GM18499 (cell line): Measurements from ENCODE around the gene ITM2B.

ENCODE experiments used
- ATAC-seq: cut with Tn5 transposase; IDR thresholded peaks from one replicate; pipeline ENCODE4 v1.9.1; 2021; ENCODE audit warnings: moderate number of reproducible peaks; ENCODE audit not compliant: insufficient read depth, unreplicated experiment

ITM2B gene

GRCh38 chr13:48255090-48255489, 22.1 kb downstream of the ITM2B start:
- no peak for ATAC-seq

GRCh38 chr13:48255954-48256353, 22.9 kb downstream of the ITM2B start:
- no peak for ATAC-seq

DNA sequence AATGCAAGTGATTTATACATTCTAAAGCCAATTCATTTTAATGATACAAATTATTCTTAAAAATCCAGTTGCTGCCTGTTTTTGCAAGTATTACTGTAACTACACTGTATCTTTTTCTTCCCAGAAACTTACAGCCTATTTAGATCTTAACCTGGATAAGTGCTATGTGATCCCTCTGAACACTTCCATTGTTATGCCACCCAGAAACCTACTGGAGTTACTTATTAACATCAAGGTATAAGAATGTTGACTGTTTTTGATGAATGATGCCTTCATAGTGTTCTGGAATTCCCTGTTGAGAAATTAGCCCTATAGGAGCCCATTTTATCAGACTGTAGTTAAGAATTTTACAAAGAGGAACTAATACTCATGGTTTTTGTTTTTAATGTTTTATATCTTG, 25.0 kb downstream of the ITM2B start:
- no peak for ATAC-seq

DNA sequence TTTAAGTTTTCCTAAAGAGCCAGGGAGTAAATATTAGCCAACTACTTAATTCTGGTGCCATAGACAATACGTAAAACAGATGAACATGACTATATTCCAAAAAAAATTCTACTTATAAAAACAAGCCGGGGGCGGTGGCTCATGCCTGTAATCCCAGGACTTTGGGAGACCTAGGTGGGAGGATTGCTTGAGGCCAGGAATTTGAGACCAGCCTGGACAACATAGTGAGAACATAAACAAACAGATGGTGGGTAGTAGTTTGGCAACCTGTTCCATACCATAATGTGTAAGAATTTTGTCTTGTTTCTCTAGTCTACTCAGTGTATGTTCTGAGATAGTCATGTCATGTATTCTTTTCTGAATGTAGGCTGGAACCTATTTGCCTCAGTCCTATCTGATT, 25.4 kb downstream of the ITM2B start:
- ATAC-seq, result no peak

DNA sequence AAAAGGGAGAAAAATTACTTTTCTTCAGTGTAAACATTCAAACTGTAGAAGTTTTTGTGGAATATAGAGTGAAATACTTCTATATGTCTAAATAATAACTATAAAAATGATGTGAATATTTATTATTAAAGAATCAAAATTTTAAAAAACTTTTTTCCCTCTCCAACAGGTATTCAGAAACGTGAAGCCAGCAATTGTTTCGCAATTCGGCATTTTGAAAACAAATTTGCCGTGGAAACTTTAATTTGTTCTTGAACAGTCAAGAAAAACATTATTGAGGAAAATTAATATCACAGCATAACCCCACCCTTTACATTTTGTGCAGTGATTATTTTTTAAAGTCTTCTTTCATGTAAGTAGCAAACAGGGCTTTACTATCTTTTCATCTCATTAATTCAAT, 28.0 kb downstream of the ITM2B start:
- ATAC-seq, result no peak

GRCh38 chr13:48263196-48263595, 30.2 kb downstream of the ITM2B start:
- ATAC-seq, result no peak

DNA sequence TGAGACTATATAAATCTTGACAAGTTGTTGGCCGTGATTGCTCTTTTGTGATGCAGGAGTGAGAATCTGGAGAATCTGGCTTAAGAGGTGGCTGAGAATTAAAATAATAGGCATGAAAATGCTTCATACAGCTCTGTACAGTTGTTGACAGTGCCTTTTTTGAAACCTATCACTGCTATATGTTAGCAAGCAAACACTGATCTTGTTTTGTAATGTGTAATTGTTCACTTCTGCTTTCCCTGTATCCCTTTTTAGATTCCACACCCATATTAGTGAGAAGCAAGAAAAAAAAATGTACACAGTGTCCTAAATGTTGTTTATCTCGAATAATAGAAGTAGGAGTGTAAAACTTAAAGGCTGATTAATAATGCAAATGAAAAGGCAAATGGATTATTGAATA, 31.1 kb downstream of the ITM2B start:
- no peak for ATAC-seq

GRCh38 chr13:48265217-48265815, 32.3 kb downstream of the ITM2B start:
- ATAC-seq, result no peak

DNA sequence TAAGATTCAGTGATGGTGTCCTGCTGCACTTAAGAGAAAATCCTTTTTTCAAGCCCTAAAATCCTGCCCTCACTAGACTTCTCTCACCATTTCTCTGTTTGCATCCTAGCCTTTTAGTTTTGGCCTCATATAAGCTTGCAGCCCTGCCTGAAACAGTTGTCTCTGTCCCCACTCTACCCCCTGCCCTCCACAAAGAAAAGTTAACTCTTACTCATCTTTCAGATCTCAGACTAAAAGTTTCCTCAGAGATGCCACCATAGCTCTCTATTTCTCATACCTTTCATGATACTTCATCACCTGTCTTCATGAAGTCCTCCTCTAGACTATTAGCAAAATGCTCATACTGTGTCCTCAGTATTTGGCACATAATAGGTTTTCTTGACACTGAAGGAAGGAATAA, 33.1 kb downstream of the ITM2B start:
- ATAC-seq, result no peak

- no peak for ATAC-seq
These were observed 34.0 kb downstream of the ITM2B start for GRCh38 chr13:48266701-48267639.

GRCh38 chr13:48268019-48268418, 35.0 kb downstream of the ITM2B start:
- no peak for ATAC-seq

- no peak for ATAC-seq
These were observed 40.3 kb downstream of the ITM2B start for GRCh38 chr13:48273346-48273745.

- ATAC-seq, result no peak
These were observed 42.5 kb downstream of the ITM2B start for GRCh38 chr13:48275507-48275906.

- ATAC-seq, result no peak
These were observed 45.8 kb downstream of the ITM2B start for GRCh38 chr13:48278806-48279205.

DNA sequence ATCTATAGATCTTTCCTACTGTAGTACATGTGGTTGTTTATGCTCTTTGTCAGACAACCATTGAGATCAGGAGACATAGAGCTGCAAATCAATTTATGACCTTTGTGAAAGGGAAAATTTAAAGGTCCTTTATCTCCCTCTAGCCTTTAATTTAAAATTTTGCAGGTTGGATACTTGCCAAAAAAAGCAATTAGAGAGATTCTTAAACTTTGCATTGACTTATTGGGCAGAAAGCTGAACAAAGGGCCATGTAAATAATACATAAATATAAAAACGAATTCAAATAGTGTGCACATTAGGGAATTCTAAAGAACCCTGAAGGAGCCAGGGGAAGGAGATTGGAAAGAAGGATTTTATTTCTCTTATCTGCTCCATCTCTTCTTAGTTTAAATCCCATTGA, 48.5 kb downstream of the ITM2B start:
- no peak for ATAC-seq

DNA sequence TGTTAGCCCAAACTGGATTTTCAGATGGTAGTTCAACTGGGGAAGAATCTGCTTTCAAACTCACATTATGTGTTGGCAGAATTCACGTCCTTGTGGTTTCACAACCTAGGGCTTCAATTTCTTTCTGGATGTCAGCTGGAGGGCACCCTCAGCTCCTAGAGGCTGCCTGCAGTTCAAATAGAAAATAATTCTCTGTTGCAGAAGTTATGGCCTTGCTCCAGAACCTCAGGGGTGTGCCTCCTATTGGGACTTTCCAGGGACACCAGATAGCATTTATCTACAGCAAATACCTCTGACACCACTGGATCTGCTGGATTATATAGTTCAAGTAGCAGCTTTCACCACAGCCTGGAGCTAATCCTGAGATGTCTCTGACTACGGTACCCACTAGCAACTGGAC, 58.7 kb downstream of the ITM2B start:
- no peak for ATAC-seq

DNA sequence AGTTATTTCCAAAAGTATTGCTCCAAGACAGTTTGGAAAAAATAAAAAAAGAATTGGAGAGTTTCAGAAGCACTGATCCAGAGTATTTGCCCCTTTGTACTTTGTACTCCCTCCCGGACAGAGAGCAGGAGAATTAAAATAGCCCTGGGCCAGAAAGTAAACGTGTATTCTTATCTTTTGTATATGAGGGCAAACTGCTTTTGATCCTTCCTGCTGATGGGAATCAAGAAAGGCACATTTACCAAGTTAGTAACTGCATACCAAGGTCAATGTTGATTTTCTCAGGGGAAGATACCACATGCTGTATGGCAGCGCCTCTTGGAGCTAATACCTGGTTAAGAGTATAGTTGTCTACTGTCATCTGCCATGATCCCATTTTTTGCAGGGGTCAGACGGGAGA, 59.6 kb downstream of the ITM2B start:
- ATAC-seq, result no peak

DNA sequence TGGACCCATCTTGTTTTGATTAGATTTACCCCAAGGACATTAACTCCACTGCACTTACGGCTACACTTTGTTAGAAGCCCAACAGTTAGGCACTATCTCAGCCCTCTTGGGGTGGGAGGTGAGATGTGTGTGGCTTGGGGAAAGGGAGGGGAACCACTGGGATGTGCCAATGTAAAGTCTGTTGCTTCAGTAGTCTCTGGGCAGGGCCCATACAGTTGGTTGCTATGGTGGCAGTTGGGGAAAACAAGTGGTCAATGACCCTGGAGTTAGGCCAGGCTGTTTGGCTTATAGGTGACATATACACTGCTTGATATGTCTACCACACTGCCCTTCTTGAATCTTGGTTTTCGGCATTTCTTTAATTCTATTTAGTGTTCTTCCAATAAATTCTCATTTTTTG, 61.6 kb downstream of the ITM2B start:
- no peak for ATAC-seq

- ATAC-seq, result no peak
These were observed 62.3 kb downstream of the ITM2B start for GRCh38 chr13:48295271-48295670.

- no peak for ATAC-seq
These were observed 63.5 kb downstream of the ITM2B start for GRCh38 chr13:48296528-48296927.

- ATAC-seq, result no peak
These were observed 64.3 kb downstream of the ITM2B start for GRCh38 chr13:48297131-48297786.
